Measurements from ENCODE around the gene ZNF823. TPM values are rescaled to one million over a fixed set of nuclear protein-coding genes. Genes with fewer than 3 reads are reported as not detected.

ZNF823 gene
- total and polyA plus RNA-seq, 2 experiments from 2014 or later: 1.9 to 7.2 TPM

GRCh38 chr19:11699931-11700794, 38.6 kb downstream of the ZNF823 start:
- TF ChIP-seq EZH2 (IDR thresholded peaks at IDR 0.05; ENCODE audit: insufficient read depth, poor library complexity, severe bottlenecking): no peak
- TF ChIP-seq EZH2phosphoT487 (IDR thresholded peaks at IDR 0.05; ENCODE audit: insufficient read depth, low read depth): no peak
- Histone ChIP-seq H3K9me3 (ENCODE audit: low read depth) (no peaks in the 10 kb centered on the region), H2AFZ (no peak overlapping the region), H3K27me3 (replicated peaks; ENCODE audit: insufficient read depth) (no peaks in the 10 kb centered on the region), H3F3A (ENCODE audit: insufficient read depth) (no peaks in the 10 kb centered on the region), H3K79me2 (ENCODE audit: insufficient read depth) (no peaks in the 10 kb centered on the region), H3K4me3 (no peak overlapping the region), H3K27ac (no peak overlapping the region), H3K4me1 (ENCODE audit: insufficient read depth) (no peaks in the 10 kb centered on the region), H3K4me2 (ENCODE audit: unreplicated experiment) (no peak overlapping the region), H3K9me2 (ENCODE audit: insufficient read depth) (no peaks in the 10 kb centered on the region), H4K20me1 (ENCODE audit: insufficient read depth) (no peaks in the 10 kb centered on the region), H3K9ac (no peak overlapping the region), H3K36me3 (ENCODE audit: low read depth) (no peaks in the 10 kb centered on the region)
- peak; percentile 50 for DNase-seq
- WGBS, 2 experiments (ENCODE audit: low coverage in 1 of 2, low lambda C conversion rate in 2 of 2, missing lambda C conversion rate in 2 of 2): 71 to 73% methylated on average over 6 of the region's 6 CpGs
- in situ Hi-C loops (cut with MboI): no loop called here

GRCh38 chr19:11698231-11698630, 40.5 kb downstream of the ZNF823 start:
- no peaks in the 10 kb centered on the region for H3K27me3 ChIP-seq (replicated peaks; ENCODE audit: insufficient read depth)
- H4K20me1 ChIP-seq (ENCODE audit: insufficient read depth): no peaks in the 10 kb centered on the region
- in situ Hi-C loops (cut with MboI): no loop called here
- H3K79me2 ChIP-seq (ENCODE audit: insufficient read depth): no peaks in the 10 kb centered on the region
- no peak overlapping the region for H3K4me3 ChIP-seq
- TF ChIP-seq EZH2phosphoT487 (IDR thresholded peaks at IDR 0.05; ENCODE audit: insufficient read depth, low read depth): no peak
- no peak for TF ChIP-seq EZH2 (IDR thresholded peaks at IDR 0.05; ENCODE audit: insufficient read depth, poor library complexity, severe bottlenecking)
- WGBS, 2 experiments (ENCODE audit: low coverage in 1 of 2, low lambda C conversion rate in 2 of 2, missing lambda C conversion rate in 2 of 2): 70 to 75% methylated on average over 6 of the region's 6 CpGs
- H3K4me1 ChIP-seq (ENCODE audit: insufficient read depth): 0 out of 2 replicates have a peak, but pooled peaks cover 3% of the 10 kb centered on the region
- no peak overlapping the region for H3K4me2 ChIP-seq (ENCODE audit: unreplicated experiment)
- H3K36me3 ChIP-seq (ENCODE audit: low read depth): no peaks in the 10 kb centered on the region
- no peaks in the 10 kb centered on the region for H3F3A ChIP-seq (ENCODE audit: insufficient read depth)
- H3K27ac ChIP-seq: no peak overlapping the region
- no peak overlapping the region for H2AFZ ChIP-seq
- H3K9me3 ChIP-seq (ENCODE audit: low read depth): no peaks in the 10 kb centered on the region
- H3K9ac ChIP-seq: no peak overlapping the region
- H3K9me2 ChIP-seq (ENCODE audit: insufficient read depth): no peaks in the 10 kb centered on the region
- DNase-seq: no peak

- Histone ChIP-seq H2AFZ (no peak overlapping the region), H3K9me2 (ENCODE audit: insufficient read depth) (no peaks in the 10 kb centered on the region), H3K4me3 (no peak overlapping the region), H3K9me3 (ENCODE audit: low read depth) (no peaks in the 10 kb centered on the region), H3K4me2 (ENCODE audit: unreplicated experiment) (no peak overlapping the region), H3K27me3 (replicated peaks; ENCODE audit: insufficient read depth) (no peaks in the 10 kb centered on the region), H3K27ac (no peak overlapping the region), H3K36me3 (ENCODE audit: low read depth) (no peaks in the 10 kb centered on the region), H3K4me1 (ENCODE audit: insufficient read depth) (0 out of 2 replicates have a peak, but pooled peaks cover 3% of the 10 kb centered on the region), H4K20me1 (ENCODE audit: insufficient read depth) (no peaks in the 10 kb centered on the region), H3K9ac (no peak overlapping the region), H3F3A (ENCODE audit: insufficient read depth) (no peaks in the 10 kb centered on the region), H3K79me2 (ENCODE audit: insufficient read depth) (no peaks in the 10 kb centered on the region)
- WGBS, 2 experiments (ENCODE audit: low coverage in 1 of 2, low lambda C conversion rate in 2 of 2, missing lambda C conversion rate in 2 of 2): 22 to 27% methylated on average over 6 of the region's 6 CpGs
- no peak for TF ChIP-seq EZH2phosphoT487 (IDR thresholded peaks at IDR 0.05; ENCODE audit: insufficient read depth, low read depth)
- no peak for TF ChIP-seq EZH2 (IDR thresholded peaks at IDR 0.05; ENCODE audit: insufficient read depth, poor library complexity, severe bottlenecking)
- in situ Hi-C loops (cut with MboI): no loop called here
- no peak for DNase-seq
Measured at GRCh38 chr19:11697284-11697855, 41.4 kb downstream of the ZNF823 start.

DNA sequence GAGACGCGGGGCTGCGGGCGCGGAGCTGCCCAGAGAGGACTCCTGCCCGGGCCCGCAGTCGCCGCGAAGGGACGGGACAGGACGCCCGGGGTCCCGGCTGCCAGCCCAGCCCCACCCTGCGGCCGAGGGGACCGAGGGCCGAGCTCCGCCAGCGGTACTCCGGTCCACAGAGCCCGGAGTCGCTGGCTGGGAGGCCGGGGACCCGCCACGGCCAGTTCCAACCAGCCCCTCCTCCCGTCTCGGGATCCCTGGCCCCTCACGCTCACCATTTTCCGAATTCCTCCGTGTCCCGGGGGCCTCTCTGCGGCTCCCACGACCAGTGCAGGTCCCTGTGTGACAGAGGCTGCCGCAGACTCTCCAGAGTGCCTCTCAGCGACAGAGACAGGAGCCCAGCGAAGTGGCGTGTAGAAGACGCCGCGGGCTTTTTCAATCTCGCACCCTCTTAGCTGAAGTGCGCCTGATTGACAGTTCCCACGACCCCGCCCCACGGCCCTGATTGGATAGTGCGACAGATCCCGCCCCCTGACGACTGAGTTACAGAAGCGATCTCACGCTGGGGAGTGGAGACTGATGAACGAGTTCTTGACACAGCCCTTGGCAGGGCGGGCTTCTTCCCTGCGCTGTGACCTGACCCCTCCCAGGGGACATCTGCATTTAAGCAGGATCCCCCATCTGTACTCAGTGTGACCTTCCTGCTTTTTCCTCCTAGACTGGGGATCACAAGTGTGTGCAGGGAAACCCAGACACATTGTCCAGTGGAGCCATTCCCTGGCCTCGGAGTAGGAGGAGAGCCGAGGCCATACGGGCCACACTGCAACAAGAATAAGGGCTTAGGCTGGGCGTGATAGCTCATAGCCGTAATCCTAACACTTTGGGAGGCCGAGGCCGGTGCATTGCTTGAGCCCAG, 44.0 kb downstream of the ZNF823 start:
- TF ChIP-seq EZH2phosphoT487 (IDR thresholded peaks at IDR 0.05; ENCODE audit: insufficient read depth, low read depth) (no peak), EZH2 (IDR thresholded peaks at IDR 0.05; ENCODE audit: insufficient read depth, poor library complexity, severe bottlenecking) (no peak)
- peak overlapping the region; percentile 93 for H2AFZ ChIP-seq
- no peaks in the 10 kb centered on the region for H4K20me1 ChIP-seq (ENCODE audit: insufficient read depth)
- H3F3A ChIP-seq (ENCODE audit: insufficient read depth): no peaks in the 10 kb centered on the region
- peak overlapping the region; percentile 83 for H3K9ac ChIP-seq
- peak; percentile 98 for DNase-seq
- H3K4me3 ChIP-seq: peak overlapping the region; percentile 93
- in situ Hi-C loops (cut with MboI): no loop called here
- 0 out of 2 replicates have a peak, but pooled peaks cover 3% of the 10 kb centered on the region for H3K4me1 ChIP-seq (ENCODE audit: insufficient read depth)
- H3K4me2 ChIP-seq (ENCODE audit: unreplicated experiment): peak overlapping the region; percentile 90
- H3K79me2 ChIP-seq (ENCODE audit: insufficient read depth): peaks cover 5% of the 10 kb centered on the region
- no peaks in the 10 kb centered on the region for H3K27me3 ChIP-seq (replicated peaks; ENCODE audit: insufficient read depth)
- H3K27ac ChIP-seq: peak overlapping the region; percentile 62
- no peaks in the 10 kb centered on the region for H3K36me3 ChIP-seq (ENCODE audit: low read depth)
- WGBS, 2 experiments (ENCODE audit: low coverage in 1 of 2, low lambda C conversion rate in 2 of 2, missing lambda C conversion rate in 2 of 2): 6% methylated on average over 55 to 57 of the region's 61 CpGs
- no peaks in the 10 kb centered on the region for H3K9me3 ChIP-seq (ENCODE audit: low read depth)
- H3K9me2 ChIP-seq (ENCODE audit: insufficient read depth): no peaks in the 10 kb centered on the region

Data from GM23248 (cell line).